GM21526 (cell line): ENCODE results near the gene ZNF282.
"Not testable (repeated sequence)": the region's sequence is repeated elsewhere in the genome, so short reads cannot be mapped to it uniquely, and the experiment has no call there.

Experiments used
- ATAC-seq: cut with Tn5 transposase; IDR thresholded peaks from one replicate; pipeline ENCODE4 v1.9.1; 2021; ENCODE audit warnings: moderate library complexity; ENCODE audit not compliant: unreplicated experiment, low FRiP score

Gene ZNF282

GRCh38 chr7:149252378-149252777 is 57.0 kb downstream of the ZNF282 start:
- no peak for ATAC-seq

DNA sequence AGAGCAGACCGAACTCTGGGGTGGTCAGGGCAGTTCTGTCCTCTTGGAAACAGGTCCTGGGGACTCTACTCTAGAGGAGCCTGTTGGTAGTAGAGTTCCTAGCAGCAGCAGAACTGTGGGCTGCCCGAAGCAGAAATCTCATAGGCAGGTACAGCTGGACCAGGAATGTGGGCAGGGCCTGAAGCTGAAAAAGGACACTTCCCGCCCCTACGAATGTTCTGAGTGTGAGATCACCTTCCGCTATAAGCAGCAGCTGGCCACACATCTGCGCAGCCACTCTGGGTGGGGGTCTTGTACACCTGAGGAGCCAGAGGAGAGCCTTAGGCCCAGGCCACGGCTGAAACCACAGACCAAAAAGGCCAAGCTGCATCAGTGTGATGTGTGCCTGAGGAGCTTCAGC is 58.3 kb downstream of the ZNF282 start:
- ATAC-seq, result no peak

- no peak for ATAC-seq
These were observed 59.0 kb downstream of the ZNF282 start for GRCh38 chr7:149254181-149254858.

GRCh38 chr7:149255174-149255573 is 59.8 kb downstream of the ZNF282 start:
- no peak for ATAC-seq

GRCh38 chr7:149256568-149256967 is 61.2 kb downstream of the ZNF282 start:
- ATAC-seq, result no peak

DNA sequence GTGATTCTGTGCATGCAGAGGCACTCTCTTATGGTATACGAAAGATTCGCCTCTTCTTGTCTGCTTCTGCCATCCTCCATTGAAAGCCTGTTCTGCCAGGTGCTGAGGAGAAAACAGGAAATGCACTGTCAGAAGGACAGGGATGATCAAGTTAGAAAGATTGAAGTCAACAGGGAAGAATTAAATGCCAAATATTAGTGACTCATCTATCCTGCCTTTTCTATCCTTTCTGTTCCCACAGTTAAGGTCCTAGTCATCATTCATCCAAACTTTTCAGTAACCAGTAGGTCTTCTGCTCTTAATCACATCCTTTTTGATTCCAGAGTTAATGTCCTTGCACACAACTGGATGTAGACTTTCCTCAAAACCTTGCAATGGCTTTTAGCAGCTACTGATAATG is 61.8 kb downstream of the ZNF282 start:
- ATAC-seq, result no peak

DNA sequence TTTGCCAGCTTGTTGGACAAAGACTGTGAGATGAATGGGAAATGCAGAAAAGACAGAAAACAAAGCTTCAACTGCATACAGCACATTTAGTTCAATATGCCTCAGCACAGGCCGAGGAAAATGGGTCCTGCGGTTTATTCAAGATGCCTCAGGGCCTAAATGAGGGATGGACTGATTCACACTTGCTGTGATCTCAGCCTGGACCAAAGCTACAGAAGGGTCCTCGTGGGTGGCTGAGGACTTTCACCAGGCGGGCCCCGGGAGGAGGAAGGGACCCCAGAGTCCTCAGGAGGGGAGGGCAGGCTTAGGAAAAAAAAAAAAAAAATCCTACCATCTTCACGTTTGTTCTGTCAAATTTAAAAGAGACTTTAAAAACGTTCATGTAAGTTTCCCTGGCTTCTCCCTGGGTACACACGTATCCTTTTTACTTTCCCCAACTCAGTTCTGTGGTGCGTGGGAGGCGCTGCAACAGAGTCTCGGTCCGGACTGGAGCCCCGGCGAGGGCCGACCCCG is 66.0 kb downstream of the ZNF282 start:
- peak; percentile 12 for ATAC-seq

DNA sequence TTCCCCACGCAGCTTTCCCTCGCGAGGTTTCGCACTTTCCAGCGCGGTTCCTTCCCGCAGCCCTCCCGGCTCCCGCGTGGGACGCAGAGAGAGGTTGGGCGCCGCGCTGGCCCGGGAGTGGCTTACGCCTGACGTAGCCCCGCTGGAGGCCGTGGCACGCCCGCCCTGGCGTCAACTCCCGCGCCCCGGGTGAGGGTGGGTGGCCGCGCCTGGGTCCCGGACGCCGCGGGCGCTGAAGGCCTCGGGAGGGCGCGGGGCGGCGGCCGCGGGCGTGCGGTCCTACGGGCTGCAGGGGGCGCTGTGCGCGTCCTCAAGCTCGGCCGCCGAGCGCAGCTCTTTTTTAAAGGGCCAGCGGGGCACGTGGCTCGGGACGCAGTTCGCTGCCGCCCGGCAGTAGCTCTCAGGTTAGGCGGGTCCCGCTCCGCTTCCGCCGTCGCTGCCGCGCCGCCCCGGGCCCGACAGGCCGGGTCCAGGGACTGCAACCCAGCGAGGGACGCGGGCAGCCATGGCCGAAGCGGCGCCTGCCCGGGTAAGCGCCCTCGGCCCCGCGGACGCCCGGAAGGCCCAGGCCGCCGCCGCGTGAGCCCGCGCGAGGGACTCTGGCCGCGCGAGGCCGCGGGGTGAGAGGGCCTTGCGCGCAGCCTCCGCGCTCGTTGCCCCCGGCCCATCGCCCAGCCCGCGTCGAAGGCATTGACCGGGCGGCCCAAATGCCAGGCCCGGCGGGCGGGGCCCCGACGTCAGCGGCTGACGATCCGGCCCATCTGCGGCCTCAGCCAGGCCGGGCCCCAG is 66.7 kb downstream of the ZNF282 start, which contains the start of gene ZNF783:
TSS of gene ZNF783 (plus strand) at position 368 of the 789 bp plus-strand sequence. CDS start at position 506, 138 bp downstream.
- ATAC-seq, result peak; percentile 82

DNA sequence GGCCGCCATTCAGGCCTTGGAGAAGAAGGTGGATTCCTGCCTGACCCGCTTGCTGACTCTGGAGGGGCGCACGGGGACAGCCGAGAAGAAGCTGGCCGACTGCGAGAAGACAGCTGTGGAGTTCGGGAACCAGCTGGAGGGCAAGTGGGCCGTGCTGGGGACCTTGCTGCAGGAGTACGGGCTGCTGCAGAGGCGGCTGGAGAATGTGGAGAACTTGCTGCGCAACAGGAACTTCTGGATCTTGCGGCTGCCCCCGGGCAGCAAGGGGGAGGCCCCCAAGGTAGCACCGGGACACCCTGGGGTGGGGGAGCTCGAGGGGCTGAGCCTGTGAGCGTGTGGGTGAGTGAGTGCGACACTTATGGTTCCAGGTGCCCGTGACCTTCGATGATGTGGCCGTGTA is 71.1 kb downstream of the ZNF282 start:
- no peak for ATAC-seq

- ATAC-seq, result no peak
These were observed 72.4 kb downstream of the ZNF282 start for GRCh38 chr7:149267733-149268132.

DNA sequence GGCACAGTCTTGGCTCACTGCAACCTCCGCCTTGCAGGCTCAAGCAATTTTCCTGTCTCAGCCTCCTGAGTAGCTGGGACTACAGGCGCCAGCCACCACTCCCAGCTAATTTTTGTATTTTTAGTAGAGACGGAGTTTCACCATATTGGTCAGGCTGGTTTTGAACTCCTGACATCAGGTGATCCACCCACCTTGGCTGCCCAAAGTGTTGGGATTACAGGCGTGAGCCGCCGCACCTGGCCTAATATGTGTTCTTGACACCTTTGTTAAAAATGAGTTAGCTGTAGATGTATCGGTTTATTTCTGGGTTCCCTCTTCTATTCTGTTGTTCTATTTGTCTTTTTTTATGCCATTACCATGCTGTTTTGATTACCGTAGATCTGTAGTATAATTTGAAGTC is 79.1 kb downstream of the ZNF282 start:
- ATAC-seq, result not testable (repeated sequence)
